ENCODE results near the gene ECT2L.

- TF ChIP-seq CTCF (IDR thresholded peaks at IDR 0.05): peak in 5 of 7 experiments; percentile 54 to 73 (median 62)
- no peak for TF ChIP-seq EP300 (IDR thresholded peaks at IDR 0.05)
- TF ChIP-seq POLR2A (IDR thresholded peaks at IDR 0.05): no peak
- TF ChIP-seq POLR2AphosphoS5 (IDR thresholded peaks at IDR 0.05): no peak
Measured at GRCh38 chr6:138765896-138766655, 29.8 kb upstream of the ECT2L start.
